Measurements from ENCODE around the gene TRABD2A.
"Not testable (repeated sequence)": the region's sequence is repeated elsewhere in the genome, so short reads cannot be mapped to it uniquely, and the experiment has no call there.

TRABD2A gene

GRCh38 chr2:84782717-84783442, 98.0 kb downstream of the TRABD2A start:
- H3K27ac ChIP-seq = no peak overlapping the region
- no peak for DNase-seq

GRCh38 chr2:84781942-84782716, 98.8 kb downstream of the TRABD2A start:
- Histone ChIP-seq H3K27me3 (ENCODE audit: insufficient read depth, low read depth, severe bottlenecking) (no peaks in the 10 kb centered on the region), H3K27ac (no peak overlapping the region)
- no peak for TF ChIP-seq CTCF (IDR thresholded peaks at IDR 0.05; ENCODE audit: low read depth, low read length)

More at GRCh38 chr2:84782717-84783442, 98.0 kb downstream of the TRABD2A start:
- no peaks in the 10 kb centered on the region for H3K27me3 ChIP-seq (ENCODE audit: insufficient read depth, low read depth, severe bottlenecking)
- no peak for TF ChIP-seq CTCF (IDR thresholded peaks at IDR 0.05; ENCODE audit: low read depth, low read length)
- H3K36me3 ChIP-seq = no peaks in the 10 kb centered on the region
- no peaks in the 10 kb centered on the region for H3K9me3 ChIP-seq (ENCODE audit: severe bottlenecking)
- H3K4me3 ChIP-seq (ENCODE audit: low read depth, low read length) = no peak overlapping the region

GRCh38 chr2:84779781-84780180, 101.1 kb downstream of the TRABD2A start:
- H3K27me3 ChIP-seq (ENCODE audit: insufficient read depth, low read depth, severe bottlenecking) = no peaks in the 10 kb centered on the region
- no peak overlapping the region for H3K4me3 ChIP-seq (ENCODE audit: low read depth, low read length)
- H3K9me3 ChIP-seq (ENCODE audit: severe bottlenecking) = peaks cover 4% of the 10 kb centered on the region
- no peak for DNase-seq
- no peak for TF ChIP-seq CTCF (IDR thresholded peaks at IDR 0.05; ENCODE audit: low read depth, low read length)
- H3K27ac ChIP-seq = no peak overlapping the region
- no peaks in the 10 kb centered on the region for H3K36me3 ChIP-seq

More at GRCh38 chr2:84781942-84782716, 98.8 kb downstream of the TRABD2A start:
- H3K4me3 ChIP-seq (ENCODE audit: low read depth, low read length) = no peak overlapping the region
- H3K9me3 ChIP-seq (ENCODE audit: severe bottlenecking) = no peaks in the 10 kb centered on the region
- no peaks in the 10 kb centered on the region for H3K36me3 ChIP-seq
- DNase-seq = peak; percentile 52

GRCh38 chr2:84778911-84779690, 101.8 kb downstream of the TRABD2A start:
- H3K4me3 ChIP-seq (ENCODE audit: low read depth, low read length) = no peak overlapping the region
- no peaks in the 10 kb centered on the region for H3K27me3 ChIP-seq (ENCODE audit: insufficient read depth, low read depth, severe bottlenecking)
- no peak for TF ChIP-seq CTCF (IDR thresholded peaks at IDR 0.05; ENCODE audit: low read depth, low read length)
- no peak for DNase-seq
- no peaks in the 10 kb centered on the region for H3K36me3 ChIP-seq
- H3K9me3 ChIP-seq (ENCODE audit: severe bottlenecking) = peaks cover 4% of the 10 kb centered on the region
- H3K27ac ChIP-seq = no peak overlapping the region

GRCh38 chr2:84776011-84776410, 104.9 kb downstream of the TRABD2A start:
- Histone ChIP-seq H3K9me3 (ENCODE audit: severe bottlenecking) (peaks cover 6% of the 10 kb centered on the region), H3K27ac (no peak overlapping the region), H3K36me3 (no peaks in the 10 kb centered on the region), H3K4me3 (ENCODE audit: low read depth, low read length) (no peak overlapping the region), H3K27me3 (ENCODE audit: insufficient read depth, low read depth, severe bottlenecking) (no peaks in the 10 kb centered on the region)
- DNase-seq = no peak
- TF ChIP-seq CTCF (IDR thresholded peaks at IDR 0.05; ENCODE audit: low read depth, low read length) = no peak

- H3K9me3 ChIP-seq (ENCODE audit: severe bottlenecking); H3K27me3 ChIP-seq (ENCODE audit: insufficient read depth, low read depth, severe bottlenecking); DNase-seq; H3K4me3 ChIP-seq (ENCODE audit: low read depth, low read length); H3K36me3 ChIP-seq; H3K27ac ChIP-seq: not testable (repeated sequence)
Observed at GRCh38 chr2:84773562-84773961, 107.3 kb downstream of the TRABD2A start.

Measured in WERI-Rb-1 (cell line).